Germinal center (tissue), 1 donor: ENCODE data around the gene SPOCK1.

Experiments used
- DNase-seq: peaks from one replicate; pipeline ENCODE4 v3.0.0; 2012; ENCODE audit warnings: mixed read lengths, low spot score

Gene SPOCK1

GRCh38 chr5:137294604-137295003 lies 204.5 kb downstream of the SPOCK1 start:
- DNase-seq, result no peak

DNA sequence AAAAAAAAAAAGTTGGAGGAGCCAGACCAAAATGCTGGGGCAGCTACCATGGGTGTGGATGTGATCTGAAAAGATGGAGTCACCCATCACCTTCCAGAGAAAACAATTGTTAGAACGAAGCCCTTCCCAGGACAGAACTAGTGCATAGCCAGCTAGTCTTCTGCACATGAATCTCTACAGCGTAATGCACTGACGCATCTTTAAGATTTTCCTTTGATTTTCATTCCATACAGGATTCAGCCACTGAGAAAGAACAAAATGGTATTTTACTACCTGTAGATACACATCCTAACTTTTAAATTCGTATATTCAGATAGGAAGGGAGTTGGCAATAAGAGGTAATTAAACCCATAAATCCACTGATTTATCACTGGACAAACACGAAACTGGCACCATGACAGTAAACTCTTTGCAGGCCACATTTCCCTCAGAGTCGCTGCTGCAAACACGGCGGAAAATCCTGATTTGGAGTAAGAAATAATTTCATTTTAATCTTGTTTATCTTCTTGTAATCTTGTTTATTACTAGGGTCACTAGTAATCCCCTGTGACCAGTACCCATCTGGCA lies 206.6 kb downstream of the SPOCK1 start:
- no peak for DNase-seq

GRCh38 chr5:137291436-137291835 lies 207.7 kb downstream of the SPOCK1 start:
- no peak for DNase-seq

- no peak for DNase-seq
These were observed 208.1 kb downstream of the SPOCK1 start for GRCh38 chr5:137291031-137291430.

- no peak for DNase-seq
These were observed 208.8 kb downstream of the SPOCK1 start for GRCh38 chr5:137290373-137290772.

GRCh38 chr5:137289856-137290255 lies 209.3 kb downstream of the SPOCK1 start:
- DNase-seq, result no peak

DNA sequence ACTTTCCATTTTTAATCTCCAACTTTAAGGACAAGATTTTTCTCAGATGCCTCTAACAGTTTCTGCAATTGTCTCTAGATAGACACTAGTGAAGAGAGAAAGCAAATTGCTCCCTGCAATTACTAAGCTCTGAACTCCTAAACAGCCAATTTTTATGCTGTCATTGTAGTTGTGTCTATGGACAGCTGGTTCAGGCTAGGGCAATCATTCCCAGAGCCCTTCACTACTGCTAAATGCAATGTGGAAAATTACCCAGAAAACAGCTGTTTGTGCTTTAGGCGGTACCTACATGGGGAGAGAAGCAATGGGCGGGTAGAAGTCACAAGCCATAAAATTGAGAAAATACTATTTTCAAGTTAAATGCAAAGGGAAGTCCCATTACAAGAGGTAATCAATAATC lies 211.6 kb downstream of the SPOCK1 start:
- no peak for DNase-seq

GRCh38 chr5:137286025-137286610 lies 213.0 kb downstream of the SPOCK1 start:
- no peak for DNase-seq

DNA sequence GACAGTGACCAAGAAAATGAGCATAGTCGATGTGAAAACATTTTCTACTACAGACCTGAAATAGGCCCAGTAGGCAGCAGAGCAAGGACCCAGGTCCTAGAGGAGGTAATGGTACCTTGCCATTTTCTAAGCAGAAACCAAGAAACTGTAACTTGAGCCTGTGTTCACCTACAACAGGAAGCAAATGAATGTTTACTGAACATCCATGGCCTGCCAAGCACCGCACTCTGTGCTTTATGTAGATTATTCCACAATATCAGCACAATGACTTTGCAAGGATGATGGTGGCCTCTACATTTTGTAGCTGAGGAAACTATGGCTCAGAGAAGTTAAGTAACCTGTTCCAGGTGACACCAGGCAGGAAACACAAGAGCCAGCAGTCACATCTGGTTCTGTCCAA lies 215.3 kb downstream of the SPOCK1 start:
- no peak for DNase-seq

DNA sequence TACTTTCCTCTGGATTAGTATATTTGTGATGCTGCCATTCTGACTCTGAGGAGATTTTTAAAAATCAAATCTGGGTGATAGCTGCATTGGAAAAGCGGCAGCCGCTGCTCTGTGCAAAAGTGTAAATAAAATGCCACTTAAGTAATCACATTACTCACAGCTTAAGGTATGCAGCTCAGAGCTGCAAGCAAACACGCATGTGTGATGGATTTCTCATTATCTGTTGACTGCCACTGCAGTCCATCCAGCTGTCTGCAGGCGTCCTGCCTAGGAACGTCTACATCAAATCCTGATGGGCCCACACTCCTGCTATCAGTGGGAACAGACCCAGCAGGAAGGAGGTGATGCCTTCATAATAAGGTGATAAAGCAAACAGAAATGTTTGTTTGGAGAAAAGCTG lies 216.9 kb downstream of the SPOCK1 start:
- DNase-seq, result no peak

DNA sequence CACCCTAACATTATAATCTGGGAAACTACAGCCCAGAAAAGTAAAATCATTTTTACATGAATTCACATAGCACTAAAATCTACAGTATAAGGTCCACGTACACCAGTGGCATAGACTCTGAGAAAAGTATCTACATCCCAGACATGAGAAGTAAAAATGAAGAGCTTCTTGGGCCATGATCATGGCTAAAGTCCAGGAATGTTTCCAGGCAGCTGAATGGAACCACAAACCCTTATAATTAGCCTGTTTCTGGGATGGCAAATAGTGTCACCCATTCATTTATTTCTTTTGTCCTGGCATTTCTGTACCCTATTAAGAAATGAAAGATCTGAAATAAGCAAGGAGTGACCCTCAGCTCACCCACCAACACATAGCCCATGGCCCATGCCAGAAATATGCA lies 217.9 kb downstream of the SPOCK1 start:
- DNase-seq, result no peak

DNA sequence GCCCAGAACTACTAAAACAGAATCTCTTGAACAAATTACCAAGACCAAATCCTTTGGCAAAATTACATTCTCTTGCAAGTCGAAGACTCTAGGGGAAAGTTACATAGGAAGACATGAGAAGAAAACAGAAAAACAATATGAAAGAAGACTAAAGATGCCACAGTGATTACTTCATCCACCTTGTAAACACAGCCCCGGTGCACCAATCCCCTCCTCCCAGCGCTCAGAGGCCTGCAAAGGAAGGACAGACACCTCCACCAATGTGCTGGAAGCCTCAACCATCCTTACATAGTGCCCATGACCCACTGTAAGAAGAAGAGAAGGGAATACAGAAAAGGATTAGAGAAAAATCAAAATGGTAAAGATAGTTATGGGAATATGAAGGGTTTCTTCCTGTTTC lies 218.5 kb downstream of the SPOCK1 start:
- no peak for DNase-seq

DNA sequence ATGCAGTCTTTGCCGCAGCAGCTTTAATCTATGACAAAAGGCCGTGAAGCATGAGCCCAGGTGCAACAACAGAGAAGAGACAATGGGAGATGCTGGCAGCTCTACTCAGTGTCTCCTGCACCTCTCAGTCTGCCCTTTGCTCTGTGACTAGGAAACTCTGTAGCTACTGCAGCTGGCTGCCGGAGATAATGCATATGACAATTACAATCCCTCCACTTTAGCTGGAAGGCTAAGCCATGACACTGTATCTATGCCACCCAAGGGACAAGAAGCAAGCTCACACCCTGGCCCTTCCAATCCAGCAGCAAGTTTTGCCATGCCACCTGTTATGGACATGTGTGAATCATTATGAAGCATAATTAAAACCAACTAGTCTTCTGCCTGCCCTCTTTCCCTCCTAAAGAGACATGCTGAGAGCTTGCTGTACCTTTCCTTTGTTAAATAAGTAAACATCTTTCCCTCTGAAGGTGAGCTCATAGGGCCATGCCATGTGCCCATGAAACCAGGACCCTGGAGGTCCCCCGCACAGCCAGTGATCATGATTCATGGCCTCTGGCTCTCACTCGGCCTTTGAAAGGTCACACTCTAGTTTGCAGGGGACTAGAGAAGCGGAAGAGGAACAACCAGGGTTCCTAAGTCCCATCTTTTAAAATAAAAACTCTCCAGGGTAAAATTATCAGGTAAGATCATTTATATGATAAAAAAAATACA lies 219.4 kb downstream of the SPOCK1 start:
- DNase-seq, result no peak

GRCh38 chr5:137278476-137278875 lies 220.7 kb downstream of the SPOCK1 start:
- no peak for DNase-seq

DNA sequence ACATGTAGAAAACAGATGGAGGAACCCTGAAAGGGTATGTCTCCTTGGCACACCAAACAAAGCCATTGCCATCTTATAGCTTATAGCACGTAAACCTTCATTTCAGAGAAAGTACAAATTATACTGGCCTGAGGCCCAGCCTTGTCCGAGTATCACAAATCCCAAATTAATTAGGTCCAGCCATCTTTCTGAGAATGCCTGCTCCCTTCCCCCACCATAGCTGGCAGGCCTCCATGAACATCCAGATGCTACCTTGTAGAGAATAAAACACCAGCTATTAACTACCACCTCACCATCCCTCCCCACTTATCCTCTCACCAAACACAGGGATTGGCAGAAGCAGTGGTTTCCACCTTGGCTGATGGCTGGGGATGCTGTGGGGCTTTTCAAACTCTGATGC lies 224.0 kb downstream of the SPOCK1 start:
- DNase-seq, result no peak

GRCh38 chr5:137273511-137273910 lies 225.6 kb downstream of the SPOCK1 start:
- DNase-seq, result no peak

GRCh38 chr5:137272831-137273230 lies 226.3 kb downstream of the SPOCK1 start:
- DNase-seq, result no peak

- DNase-seq, result no peak
These were observed 229.2 kb downstream of the SPOCK1 start for GRCh38 chr5:137269946-137270345.

GRCh38 chr5:137269274-137269673 lies 229.9 kb downstream of the SPOCK1 start:
- no peak for DNase-seq

DNA sequence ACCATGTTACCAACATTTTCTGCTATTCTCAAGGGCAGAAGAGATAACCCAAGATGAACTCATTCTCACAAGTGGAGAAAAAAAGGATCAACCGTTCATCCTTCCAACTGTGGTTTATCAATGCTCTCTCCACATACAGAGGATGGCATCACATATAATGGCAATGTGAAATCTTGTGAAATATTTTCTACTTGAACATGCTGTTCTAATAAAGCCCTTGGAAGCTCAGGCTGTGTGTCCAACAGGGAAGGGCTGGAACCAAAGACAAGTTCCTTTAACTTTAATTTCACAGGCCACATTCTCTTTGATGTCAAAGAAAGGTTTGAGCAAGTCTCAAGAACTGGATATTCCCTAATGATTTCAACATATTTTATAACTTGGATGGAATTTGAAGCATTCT lies 230.5 kb downstream of the SPOCK1 start:
- DNase-seq, result no peak

DNA sequence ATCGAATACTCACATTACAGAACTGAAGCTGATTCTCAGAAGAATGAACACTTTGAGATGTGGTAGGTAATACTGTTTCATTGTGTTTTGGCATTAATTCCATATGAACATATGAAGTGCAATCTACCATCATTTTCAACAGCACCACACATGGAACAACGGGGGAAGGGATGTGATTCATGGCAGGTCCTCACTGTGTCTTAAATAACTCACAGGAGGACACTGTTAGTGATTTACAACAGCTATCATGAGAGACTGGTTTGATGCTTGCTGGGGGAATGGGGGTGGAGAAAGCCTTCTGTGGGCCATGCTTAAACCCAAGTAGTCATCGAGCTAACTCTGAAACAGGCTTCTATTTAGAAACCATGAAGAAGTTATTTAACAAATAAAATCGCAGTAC lies 232.9 kb downstream of the SPOCK1 start:
- DNase-seq, result no peak

DNA sequence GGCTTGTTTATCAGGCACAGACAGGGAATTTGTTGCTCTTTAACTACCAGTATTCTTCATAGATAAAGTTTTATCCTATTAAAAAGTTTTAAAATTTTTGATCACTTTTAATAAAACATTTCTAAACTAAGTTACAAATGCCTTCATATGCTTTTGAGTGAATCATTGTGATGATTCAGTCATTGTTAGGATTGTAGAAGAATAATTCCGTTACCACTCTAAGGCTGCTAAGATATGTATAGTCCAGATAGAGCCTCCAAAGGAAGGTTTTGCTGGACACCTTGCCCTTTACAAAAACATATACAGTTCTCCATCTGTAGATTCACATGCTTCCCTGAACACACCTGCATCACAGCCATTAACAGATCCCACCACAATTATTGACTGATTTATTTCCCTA lies 233.7 kb downstream of the SPOCK1 start:
- DNase-seq, result no peak

GRCh38 chr5:137264573-137264972 lies 234.6 kb downstream of the SPOCK1 start:
- DNase-seq, result no peak

- no peak for DNase-seq
These were observed 235.1 kb downstream of the SPOCK1 start for GRCh38 chr5:137264041-137264440.
